NCI-H69 (cell line): ENCODE results near the gene NDUFB10.
"Not testable (repeated sequence)": the region's sequence is repeated elsewhere in the genome, so short reads cannot be mapped to it uniquely, and the experiment has no call there.

Source experiments
- DNase-seq: peaks from one replicate; lab custom pipeline; 2025; lab: John Stamatoyannopoulos, UW

Gene NDUFB10

GRCh38 chr16:1924095-1924494 lies 35.2 kb upstream of the NDUFB10 start:
- DNase-seq, result no peak

GRCh38 chr16:1926271-1926670 lies 33.1 kb upstream of the NDUFB10 start:
- DNase-seq, result no peak

GRCh38 chr16:1929105-1929504 lies 30.2 kb upstream of the NDUFB10 start:
- peak; percentile 61 for DNase-seq

GRCh38 chr16:1929578-1930337 lies 29.6 kb upstream of the NDUFB10 start:
- peak; percentile 92 for DNase-seq

GRCh38 chr16:1930338-1930720 lies 29.0 kb upstream of the NDUFB10 start:
- no peak for DNase-seq

GRCh38 chr16:1932050-1933028 lies 27.0 kb upstream of the NDUFB10 start:
- peak; percentile 76 for DNase-seq

GRCh38 chr16:1933097-1933661 lies 26.2 kb upstream of the NDUFB10 start:
- DNase-seq, result no peak

- DNase-seq, result no peak
These were observed 22.3 kb upstream of the NDUFB10 start for GRCh38 chr16:1936945-1937479.

GRCh38 chr16:1938316-1938715 lies 21.0 kb upstream of the NDUFB10 start:
- DNase-seq, result no peak

GRCh38 chr16:1938910-1939309 lies 20.4 kb upstream of the NDUFB10 start:
- DNase-seq, result no peak

GRCh38 chr16:1939833-1940232 lies 19.5 kb upstream of the NDUFB10 start:
- DNase-seq, result not testable (repeated sequence)

- DNase-seq, result no peak
These were observed 18.8 kb upstream of the NDUFB10 start for GRCh38 chr16:1940273-1941161.

GRCh38 chr16:1941162-1942046 lies 17.9 kb upstream of the NDUFB10 start:
- no peak for DNase-seq

- DNase-seq, result peak; percentile 28
These were observed 17.1 kb upstream of the NDUFB10 start for GRCh38 chr16:1942047-1942809.

- peak; percentile 100 for DNase-seq
These were observed 16.3 kb upstream of the NDUFB10 start, which contains the start of gene MSRB1 for GRCh38 chr16:1942810-1943726. Gene MSRB1, minus strand, starts transcription at chr16:1943199. Its CDS starts 43 bp downstream, at chr16:1943156.

GRCh38 chr16:1944612-1945199 lies 14.6 kb upstream of the NDUFB10 start:
- DNase-seq, result no peak

- DNase-seq, result no peak
These were observed 13.6 kb upstream of the NDUFB10 start for GRCh38 chr16:1945559-1946391.
